GM12878 (cell line): ENCODE data around the gene MYLIP. TPM values are rescaled to one million over a fixed set of nuclear protein-coding genes. Genes with fewer than 3 reads are reported as not detected.

Experiments
- FOS ChIP-seq: IDR thresholded peaks from 3 replicates; pipeline ENCODE4 v1.6.1; 2011; ENCODE audit warnings: borderline replicate concordance; ENCODE audit not compliant: insufficient read length; ENCODE audit errors: extremely low read depth
- IKZF1 ChIP-seq: fragments of 450-650 bp; conservative IDR thresholded peaks from 2 replicates; pipeline ENCODE4 v1.6.1; 2017; ENCODE audit warnings: antibody characterized with exemption, mild to moderate bottlenecking
- KDM1A ChIP-seq: fragments of 200-600 bp; sonication (generic); IDR thresholded peaks from 2 replicates; pipeline ENCODE4 v1.6.1; 2016; ENCODE audit warnings: borderline replicate concordance
- RCOR1 ChIP-seq: conservative IDR thresholded peaks from 2 replicates; pipeline ENCODE4 v1.6.1; 2012; ENCODE audit warnings: low read depth, low read length, improper control_type of control experiment
- SRF ChIP-seq, 2 experiments: IDR thresholded peaks; 2 replicates each; pipeline ENCODE4 v1.6.1; 2011; ENCODE audit warnings: low read depth in 2 of 2, low read length in 2 of 2, mild to moderate bottlenecking in 1 of 2, moderate library complexity in 1 of 2
- ZNF217 ChIP-seq: fragments of 450-650 bp; IDR thresholded peaks from 2 replicates; pipeline ENCODE4 v1.6.1; 2017; ENCODE audit warnings: antibody characterized with exemption, mild to moderate bottlenecking
- polyA plus RNA-seq, 11 experiments: library from polyadenylated mRNA; depleted of rRNA in 4 of 11; unstranded in 6 of 11; stranded (reverse) in 5 of 11; fragments of >200 nt; fragmentation: Nextera tagmentation in 4 of 11; fragmentation: Illumina TruSeq in 1 of 11; extraction: Ambion mirVana in 4 of 11; extraction: Trizol in 1 of 11; gene quantifications; 1 replicate in 1 of 11; 2 replicates in 10 of 11; pipeline versions ENCODE4 v1.2.1 to v1.2.3, GENCODE V29; 2011 to 2016; ENCODE audit warnings: inconsistent platforms in 2 of 11, missing spikeins in 2 of 11, low read depth in 1 of 11
- total RNA-seq, 4 experiments: library from RNA; depleted of rRNA in 3 of 4; stranded (reverse); fragments of >200 nt in 3 of 4; fragmentation: Illumina TruSeq in 1 of 4; extraction: Trizol in 1 of 4; gene quantifications; 2 replicates each; pipeline versions ENCODE4 v1.2.1 to v1.2.3, GENCODE V29; 2013 to 2021
- TF ChIP-seq, protein P1 (sequence below): fragments of 150-350 bp; IDR thresholded peaks from 2 replicates; pipeline ENCODE4 v1.6.1; 2014; ENCODE audit warnings: mild to moderate bottlenecking, low read depth, low read length
- TF ChIP-seq, protein P2 (sequence below): fragments of 450-650 bp; formaldehyde crosslinking; IDR thresholded peaks from 2 replicates; pipeline ENCODE4 v1.4.0; 2020; ENCODE audit warnings: mild to moderate bottlenecking, moderate library complexity

MYLIP gene
- total and polyA plus RNA-seq, 10 of the 15 experiments (the other 5 are each of a cell fraction or from before 2014, with no cell fraction given): 5.3 to 123 (median 12.5) TPM

DNA sequence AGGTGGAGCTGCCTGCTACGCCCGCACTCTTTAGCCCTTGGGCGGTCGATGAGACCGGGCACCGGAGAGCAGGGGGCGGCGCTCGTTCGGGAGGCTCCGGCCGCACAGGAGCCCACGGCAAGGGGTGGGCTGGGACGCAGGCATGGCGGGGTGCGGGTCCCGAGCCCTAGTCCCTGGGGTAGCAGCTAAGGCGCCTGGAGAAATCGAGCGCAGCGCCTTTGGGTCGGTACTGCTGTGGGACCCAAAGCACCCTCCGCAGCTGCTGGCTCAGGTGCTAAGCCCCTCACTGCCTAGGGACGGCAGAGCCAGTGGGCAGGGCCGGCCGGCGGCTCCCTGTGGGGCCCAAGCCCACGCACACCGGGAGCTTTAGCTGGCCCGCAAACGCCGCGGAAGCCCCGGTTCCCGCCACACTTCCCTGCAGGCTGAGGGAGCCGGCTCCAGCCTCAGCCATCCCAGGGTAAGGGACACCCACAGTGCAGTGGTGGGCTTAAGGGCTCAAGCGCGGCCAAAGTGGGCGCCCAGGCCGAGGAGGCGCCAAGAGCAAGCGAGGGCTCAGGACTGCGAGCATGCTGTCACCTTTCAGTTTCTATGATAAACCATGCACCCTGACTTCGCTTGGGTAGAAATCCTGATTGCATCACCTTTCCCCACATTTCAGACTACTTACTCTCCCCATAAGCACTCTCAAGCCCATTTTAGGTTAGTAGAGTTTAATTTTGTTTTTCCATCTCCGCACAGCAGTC is 52.0 kb downstream of the MYLIP start (continued):
- no peak for TF ChIP-seq KDM1A
- no peak for TF ChIP-seq ZNF217
- TF ChIP-seq FOS: no peak
- TF ChIP-seq, protein P1, sequence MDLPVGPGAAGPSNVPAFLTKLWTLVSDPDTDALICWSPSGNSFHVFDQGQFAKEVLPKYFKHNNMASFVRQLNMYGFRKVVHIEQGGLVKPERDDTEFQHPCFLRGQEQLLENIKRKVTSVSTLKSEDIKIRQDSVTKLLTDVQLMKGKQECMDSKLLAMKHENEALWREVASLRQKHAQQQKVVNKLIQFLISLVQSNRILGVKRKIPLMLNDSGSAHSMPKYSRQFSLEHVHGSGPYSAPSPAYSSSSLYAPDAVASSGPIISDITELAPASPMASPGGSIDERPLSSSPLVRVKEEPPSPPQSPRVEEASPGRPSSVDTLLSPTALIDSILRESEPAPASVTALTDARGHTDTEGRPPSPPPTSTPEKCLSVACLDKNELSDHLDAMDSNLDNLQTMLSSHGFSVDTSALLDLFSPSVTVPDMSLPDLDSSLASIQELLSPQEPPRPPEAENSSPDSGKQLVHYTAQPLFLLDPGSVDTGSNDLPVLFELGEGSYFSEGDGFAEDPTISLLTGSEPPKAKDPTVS: no peak
- no peak for TF ChIP-seq RCOR1
- no peak for TF ChIP-seq IKZF1
- TF ChIP-seq, protein P2, sequence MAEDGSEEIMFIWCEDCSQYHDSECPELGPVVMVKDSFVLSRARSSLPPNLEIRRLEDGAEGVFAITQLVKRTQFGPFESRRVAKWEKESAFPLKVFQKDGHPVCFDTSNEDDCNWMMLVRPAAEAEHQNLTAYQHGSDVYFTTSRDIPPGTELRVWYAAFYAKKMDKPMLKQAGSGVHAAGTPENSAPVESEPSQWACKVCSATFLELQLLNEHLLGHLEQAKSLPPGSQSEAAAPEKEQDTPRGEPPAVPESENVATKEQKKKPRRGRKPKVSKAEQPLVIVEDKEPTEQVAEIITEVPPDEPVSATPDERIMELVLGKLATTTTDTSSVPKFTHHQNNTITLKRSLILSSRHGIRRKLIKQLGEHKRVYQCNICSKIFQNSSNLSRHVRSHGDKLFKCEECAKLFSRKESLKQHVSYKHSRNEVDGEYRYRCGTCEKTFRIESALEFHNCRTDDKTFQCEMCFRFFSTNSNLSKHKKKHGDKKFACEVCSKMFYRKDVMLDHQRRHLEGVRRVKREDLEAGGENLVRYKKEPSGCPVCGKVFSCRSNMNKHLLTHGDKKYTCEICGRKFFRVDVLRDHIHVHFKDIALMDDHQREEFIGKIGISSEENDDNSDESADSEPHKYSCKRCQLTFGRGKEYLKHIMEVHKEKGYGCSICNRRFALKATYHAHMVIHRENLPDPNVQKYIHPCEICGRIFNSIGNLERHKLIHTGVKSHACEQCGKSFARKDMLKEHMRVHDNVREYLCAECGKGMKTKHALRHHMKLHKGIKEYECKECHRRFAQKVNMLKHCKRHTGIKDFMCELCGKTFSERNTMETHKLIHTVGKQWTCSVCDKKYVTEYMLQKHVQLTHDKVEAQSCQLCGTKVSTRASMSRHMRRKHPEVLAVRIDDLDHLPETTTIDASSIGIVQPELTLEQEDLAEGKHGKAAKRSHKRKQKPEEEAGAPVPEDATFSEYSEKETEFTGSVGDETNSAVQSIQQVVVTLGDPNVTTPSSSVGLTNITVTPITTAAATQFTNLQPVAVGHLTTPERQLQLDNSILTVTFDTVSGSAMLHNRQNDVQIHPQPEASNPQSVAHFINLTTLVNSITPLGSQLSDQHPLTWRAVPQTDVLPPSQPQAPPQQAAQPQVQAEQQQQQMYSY: no peak
- TF ChIP-seq SRF (IDR thresholded peaks at IDR 0.05; ENCODE audit: low read depth in 2 of 2, low read length in 2 of 2): no peak
- TF ChIP-seq, all 136 proteins: peak for 0
